Liver (tissue), 9 donors: Measurements from ENCODE around the gene ZNF70. TPM values are rescaled to one million over a fixed set of nuclear protein-coding genes. Genes with fewer than 3 reads are reported as not detected.

Experiments
- DNase-seq: peaks from one replicate; pipeline ENCODE4 v3.0.0-alpha.2; 2017; ENCODE audit warnings: low spot score
- H3K27ac ChIP-seq, 2 donors: one replicate each; pipeline ENCODE4 v1.7.0; 2013; ENCODE audit warnings: inconsistent platforms in 2 of 2, low read length in 2 of 2, control low read depth in 1 of 2, low read depth in 1 of 2, mild to moderate bottlenecking in 1 of 2
- H3K27me3 ChIP-seq, 4 donors: one replicate each; pipeline versions ENCODE4 v1.6.1 to v1.7.0; 2013; ENCODE audit warnings: low read length in 3 of 4, inconsistent platforms in 1 of 4, mild to moderate bottlenecking in 1 of 4, moderate library complexity in 1 of 4; ENCODE audit not compliant: control insufficient read depth in 4 of 4, insufficient read depth in 4 of 4
- H3K36me3 ChIP-seq, 4 donors: one replicate each; pipeline versions ENCODE4 v1.6.1 to v1.7.0; 2013; ENCODE audit warnings: low read length in 3 of 4, mild to moderate bottlenecking in 3 of 4, low read depth in 1 of 4, moderate library complexity in 1 of 4; ENCODE audit not compliant: control insufficient read depth in 4 of 4, insufficient read depth in 3 of 4
- H3K4me1 ChIP-seq, 4 donors: one replicate each; pipeline versions ENCODE4 v1.6.1 to v1.7.0; 2013; ENCODE audit warnings: low read length in 3 of 4, mild to moderate bottlenecking in 3 of 4, moderate library complexity in 1 of 4; ENCODE audit not compliant: control insufficient read depth in 4 of 4, insufficient read depth in 4 of 4
- H3K4me3 ChIP-seq, 3 donors: one replicate each; pipeline versions ENCODE4 v1.6.1 to v1.7.0; 2013; ENCODE audit warnings: low read length in 3 of 3, control low read depth in 1 of 3, low read depth in 1 of 3, mild to moderate bottlenecking in 1 of 3
- H3K9ac ChIP-seq, 2 donors: one replicate each; pipeline ENCODE4 v1.7.0; 2013; ENCODE audit warnings: low read length in 2 of 2, mild to moderate bottlenecking in 2 of 2, moderate library complexity in 2 of 2, control low read depth in 1 of 2, low read depth in 1 of 2
- H3K9me3 ChIP-seq, 4 donors: one replicate each; pipeline versions ENCODE4 v1.6.1 to v1.7.0; 2013; ENCODE audit warnings: low read length in 3 of 4; ENCODE audit not compliant: control insufficient read depth in 4 of 4
- ATF3 ChIP-seq: IDR thresholded peaks from 2 replicates; pipeline ENCODE4 v1.6.1; 2016; ENCODE audit warnings: antibody characterized with exemption
- CTCF ChIP-seq: fragments of 150-350 bp; IDR thresholded peaks from 2 replicates; pipeline ENCODE4 v1.5.1; 2017; ENCODE audit warnings: improper control_type of control experiment, low read depth, low read length; ENCODE audit not compliant: missing input control
- EGR1 ChIP-seq, 2 donors: IDR thresholded peaks; 2 replicates each; pipeline ENCODE4 v1.6.1; 2016 to 2018; ENCODE audit warnings: antibody characterized with exemption in 2 of 2, low read depth in 2 of 2
- FOXA1 ChIP-seq: IDR thresholded peaks from 2 replicates; pipeline ENCODE4 v1.6.1; 2016; ENCODE audit warnings: antibody characterized with exemption
- GABPA ChIP-seq, 2 donors: IDR thresholded peaks in 1 of 2; conservative IDR thresholded peaks in 1 of 2; 2 replicates each; pipeline ENCODE4 v1.6.1; 2016; ENCODE audit warnings: antibody characterized with exemption in 2 of 2, mild to moderate bottlenecking in 1 of 2, moderate library complexity in 1 of 2
- HNF4A ChIP-seq, 2 donors: conservative IDR thresholded peaks; 2 replicates each; pipeline ENCODE4 v1.6.1; 2016; ENCODE audit warnings: antibody characterized with exemption in 2 of 2, mild to moderate bottlenecking in 2 of 2
- HNF4G ChIP-seq: IDR thresholded peaks from 2 replicates; pipeline ENCODE4 v1.6.1; 2016; ENCODE audit warnings: antibody characterized with exemption
- MAX ChIP-seq: IDR thresholded peaks from 2 replicates; pipeline ENCODE4 v1.6.1; 2016; ENCODE audit warnings: antibody characterized with exemption
- NR2F2 ChIP-seq: IDR thresholded peaks from 2 replicates; pipeline ENCODE4 v1.6.1; 2016; ENCODE audit warnings: antibody characterized with exemption
- RAD21 ChIP-seq, 2 donors: IDR thresholded peaks; 2 replicates each; pipeline ENCODE4 v1.6.1; 2016; ENCODE audit warnings: antibody characterized with exemption in 2 of 2, mild to moderate bottlenecking in 2 of 2
- REST ChIP-seq: IDR thresholded peaks from 2 replicates; pipeline ENCODE4 v1.6.1; 2016; ENCODE audit warnings: antibody characterized with exemption, mild to moderate bottlenecking
- RXRA ChIP-seq, 2 donors: IDR thresholded peaks; 2 replicates each; pipeline ENCODE4 v1.6.1; 2017 to 2018; ENCODE audit warnings: antibody characterized with exemption in 2 of 2, mild to moderate bottlenecking in 1 of 2
- SP1 ChIP-seq: IDR thresholded peaks from 2 replicates; pipeline ENCODE4 v1.6.1; 2018; ENCODE audit warnings: antibody characterized with exemption, mild to moderate bottlenecking
- TAF1 ChIP-seq: conservative IDR thresholded peaks from 2 replicates; pipeline ENCODE4 v1.6.1; 2016; ENCODE audit warnings: antibody characterized with exemption, mild to moderate bottlenecking
- YY1 ChIP-seq: IDR thresholded peaks from 2 replicates; pipeline ENCODE4 v1.6.1; 2016; ENCODE audit warnings: antibody characterized with exemption, mild to moderate bottlenecking
- ZBTB33 ChIP-seq: IDR thresholded peaks from 2 replicates; pipeline ENCODE4 v1.6.1; 2016; ENCODE audit warnings: antibody characterized with exemption
- WGBS: extraction: QIAGEN DNeasy Blood & Tissue Kit; methylation state at CpG from one replicate; pipeline ENCODE4 v1.1.7; 2013; 5-methylcytosine and 5-hydroxymethylcytosine counted together
- polyA plus RNA-seq, 2 donors: library from polyadenylated mRNA; stranded (reverse) in 1 of 2; unstranded in 1 of 2; fragments of 200-250 nt in 1 of 2; fragments of >200 nt in 1 of 2; fragmentation: Nextera tagmentation in 1 of 2; extraction: Ambion mirVana in 1 of 2; gene quantifications; one replicate each; pipeline versions ENCODE4 v1.2.1 to v1.2.3, GENCODE V29; 2013 to 2015
- total RNA-seq, 2 donors: library from RNA; depleted of rRNA; stranded (reverse); fragments of >200 nt; gene quantifications; one replicate each; pipeline ENCODE4 v1.2.3, GENCODE V29; 2014
- donor health status: healthy.
- donor health status: healthy.
- donor health status: healthy.
- donor health status: healthy.
- donor health status: healthy.

The ZNF70 gene
- total and polyA plus RNA-seq, 4 donors: 0.14 to 1.9 (median 0.68) TPM

GRCh38 chr22:23778577-23778900 is 27.6 kb upstream of the ZNF70 start:
- no peak overlapping the region for H3K4me3 ChIP-seq
- TF ChIP-seq FOXA1: no peak
- no peak for TF ChIP-seq REST
- no peak for TF ChIP-seq YY1
- no peak for TF ChIP-seq CTCF
- peak; percentile 12 for TF ChIP-seq SP1
- no peak for TF ChIP-seq TAF1
- no peak for TF ChIP-seq ZBTB33
- TF ChIP-seq RAD21 (IDR thresholded peaks at IDR 0.05): no peak
- TF ChIP-seq ATF3: no peak
- TF ChIP-seq HNF4A (conservative IDR thresholded peaks at IDR 0.05): no peak
- no peak for TF ChIP-seq EGR1 (IDR thresholded peaks at IDR 0.05; ENCODE audit: low read depth in 2 of 2)
- TF ChIP-seq RXRA (IDR thresholded peaks at IDR 0.05): peak; percentile 19 to 69
- TF ChIP-seq MAX: no peak
- no peak for TF ChIP-seq HNF4G
- no peak for TF ChIP-seq GABPA (IDR thresholded peaks at IDR 0.05 in 1 of 2, conservative IDR thresholded peaks at IDR 0.05 in 1 of 2)
- H3K27ac ChIP-seq: no peak overlapping the region
- no peak overlapping the region for H3K9ac ChIP-seq
- H3K9me3 ChIP-seq: no peaks in the 10 kb centered on the region
- no peaks in the 10 kb centered on the region for H3K36me3 ChIP-seq
- peaks cover 4 to 20% (median 10%) of the 10 kb centered on the region in 4 donors for H3K4me1 ChIP-seq
- DNase-seq: no peak
- H3K27me3 ChIP-seq: no peaks in the 10 kb centered on the region
- WGBS: 68% methylated on average over 3 of the region's 3 CpGs

GRCh38 chr22:23777776-23778576 is 27.1 kb upstream of the ZNF70 start:
- TF ChIP-seq NR2F2 (no peak), EGR1 (IDR thresholded peaks at IDR 0.05; ENCODE audit: low read depth in 2 of 2) (no peak), MAX (no peak), CTCF (no peak)
- Histone ChIP-seq H3K36me3 (no peaks in the 10 kb centered on the region), H3K4me3 (no peak overlapping the region), H3K27me3 (no peaks in the 10 kb centered on the region), H3K4me1 (peaks cover 0 to 16% (median 8%) of the 10 kb centered on the region in 4 donors), H3K9ac (no peak overlapping the region), H3K9me3 (no peaks in the 10 kb centered on the region), H3K27ac (no peak overlapping the region)
- no peak for DNase-seq
- 92% methylated on average over 11 of the region's 11 CpGs for WGBS
